GM23338 (cell line): ENCODE data around the gene IFNA10. TPM values are rescaled to one million over a fixed set of nuclear protein-coding genes. Genes with fewer than 3 reads are reported as not detected.
"Not testable (repeated sequence)": the region's sequence is repeated elsewhere in the genome, so short reads cannot be mapped to it uniquely, and the experiment has no call there.

Experiments used
- ATAC-seq: fragments of 200-7000 bp; cut with Tn5 transposase; 3 replicates; pipeline ENCODE4 v1.9.1; 2020
- DNase-seq: peaks from one replicate; pipeline ENCODE4 v3.0.0-alpha.2; 2015; ENCODE audit warnings: low spot score
- H2AFZ ChIP-seq: fragments of 200-600 bp; sonication (generic); 2 replicates; pipeline ENCODE4 v1.8.0; 2016; ENCODE audit warnings: antibody characterized with exemption, mild to moderate bottlenecking, moderate library complexity
- H3F3A ChIP-seq: fragments of 200-600 bp; sonication (generic); replicated peaks from 2 replicates; pipeline ENCODE4 v1.8.0; 2017; ENCODE audit warnings: antibody characterized with exemption, mixed run types, low read depth
- H3K27ac ChIP-seq: fragments of 200-600 bp; sonication (generic); 2 replicates; pipeline ENCODE4 v1.6.1; 2016; ENCODE audit warnings: low read depth
- H3K27me3 ChIP-seq: fragments of 200-600 bp; sonication (generic); 2 replicates; pipeline ENCODE4 v1.8.0; 2016; ENCODE audit warnings: mild to moderate bottlenecking, mixed run types, moderate library complexity; ENCODE audit not compliant: insufficient read depth
- H3K36me3 ChIP-seq: fragments of 200-600 bp; sonication (generic); 2 replicates; pipeline ENCODE4 v1.8.0; 2016; ENCODE audit warnings: mild to moderate bottlenecking; ENCODE audit not compliant: insufficient read depth
- H3K4me1 ChIP-seq: fragments of 200-600 bp; sonication (generic); 2 replicates; pipeline ENCODE4 v1.8.0; 2016; ENCODE audit warnings: mild to moderate bottlenecking, moderate library complexity; ENCODE audit not compliant: insufficient read depth
- H3K4me2 ChIP-seq: fragments of 200-600 bp; sonication (generic); 2 replicates; pipeline ENCODE4 v1.7.1; 2017; ENCODE audit warnings: mixed run types
- H3K4me3 ChIP-seq: fragments of 200-600 bp; sonication (generic); 2 replicates; pipeline ENCODE4 v1.6.1; 2016; ENCODE audit warnings: mixed run types
- H3K79me2 ChIP-seq: fragments of 200-600 bp; sonication (generic); replicated peaks from 2 replicates; pipeline ENCODE4 v1.8.0; 2017; ENCODE audit warnings: mild to moderate bottlenecking; ENCODE audit not compliant: insufficient read depth
- H3K9me2 ChIP-seq: fragments of 200-600 bp; sonication (generic); 2 replicates; pipeline ENCODE4 v1.8.0; 2017; ENCODE audit not compliant: insufficient read depth
- H4K20me1 ChIP-seq: fragments of 200-600 bp; sonication (generic); replicated peaks from 2 replicates; pipeline ENCODE4 v1.8.0; 2017; ENCODE audit warnings: mild to moderate bottlenecking; ENCODE audit not compliant: insufficient read depth
- H3K27ac Mint-ChIP-seq: 2 replicates; pipeline ENCODE4 v1.8.0; 2020; ENCODE audit warnings: inconsistent platforms, mild to moderate bottlenecking, moderate library complexity, mixed read lengths
- H3K27me3 Mint-ChIP-seq: 3 replicates; pipeline ENCODE4 v1.8.0; 2022; ENCODE audit warnings: low read depth, mild to moderate bottlenecking, moderate library complexity, mixed read lengths, inconsistent platforms; ENCODE audit not compliant: insufficient read depth, poor library complexity
- H3K36me3 Mint-ChIP-seq: 3 replicates; pipeline ENCODE4 v1.8.0; 2021; ENCODE audit warnings: low read depth, mild to moderate bottlenecking, inconsistent platforms, moderate library complexity, mixed read lengths
- H3K4me1 Mint-ChIP-seq: 3 replicates; pipeline ENCODE4 v1.8.0; 2020; ENCODE audit warnings: mild to moderate bottlenecking, inconsistent platforms, mixed read lengths
- H3K4me3 Mint-ChIP-seq: 3 replicates; pipeline ENCODE4 v1.8.0; 2021; ENCODE audit warnings: moderate library complexity, mild to moderate bottlenecking, inconsistent platforms, mixed read lengths
- H3K9me3 Mint-ChIP-seq: 3 replicates; pipeline ENCODE4 v1.8.0; 2020; ENCODE audit warnings: moderate library complexity, mild to moderate bottlenecking, inconsistent platforms, mixed read lengths
- CTCF ChIP-seq, 2 experiments: fragments of 200-600 bp in 1 of 2; sonication (generic) in 1 of 2; conservative IDR thresholded peaks; 2 replicates each; pipeline versions ENCODE4 v1.5.1 to v1.6.1; 2016 to 2017; ENCODE audit warnings: antibody characterized with exemption in 2 of 2, low read depth in 2 of 2, mild to moderate bottlenecking in 2 of 2, moderate library complexity in 1 of 2
- STAT1 ChIP-seq: IDR thresholded peaks from one replicate; pipeline ENCODE4 v1.6.1; 2016; ENCODE audit warnings: antibody characterized with exemption; ENCODE audit not compliant: unreplicated experiment
- ZNF331 ChIP-seq: fragments of 250-450 bp; sonication (Bioruptor Pico); IDR thresholded peaks from 2 replicates; pipeline ENCODE4 v1.5.0; 2020; ENCODE audit warnings: low read depth, mild to moderate bottlenecking, moderate library complexity
- polyA plus RNA-seq: library from polyadenylated mRNA; unstranded; fragments of >200 nt; fragmentation: Nextera tagmentation; extraction: Ambion mirVana; gene quantifications from 2 replicates; pipeline ENCODE4 v1.2.1, GENCODE V29; 2016
- total RNA-seq: library from RNA; depleted of rRNA; stranded (reverse); fragments of >200 nt; shearing (Covaris generic); gene quantifications from 2 replicates; pipeline ENCODE4 v1.2.3, GENCODE V29; 2014

The IFNA10 gene
- total and polyA plus RNA-seq, 2 experiments from 2014 or later = not detected

- no peak for TF ChIP-seq CTCF (conservative IDR thresholded peaks at IDR 0.05; ENCODE audit: low read depth in 2 of 2)
- TF ChIP-seq STAT1 = no peak
Observed at GRCh38 chr9:21210311-21210710, 3.4 kb upstream of the IFNA10 start (continued).

GRCh38 chr9:21205204-21205603 is 1.7 kb downstream of the IFNA10 start:
- H3K27ac Mint-ChIP-seq = no peak overlapping the region
- peaks cover 4% of the 10 kb centered on the region; the same call in 2 of the 3 replicates for H3K9me3 Mint-ChIP-seq
- no peak for DNase-seq
- Histone ChIP-seq H3K4me2 (no peak overlapping the region), H3F3A (no peaks in the 10 kb centered on the region), H3K4me1 (no peaks in the 10 kb centered on the region), H3K27me3 (no peaks in the 10 kb centered on the region), H3K27ac (no peak overlapping the region), H3K36me3 (no peaks in the 10 kb centered on the region), H2AFZ (no peak overlapping the region), H4K20me1 (no peaks in the 10 kb centered on the region), H3K9me2 (no peaks in the 10 kb centered on the region), H3K4me3 (no peak overlapping the region), H3K79me2 (no peaks in the 10 kb centered on the region)
- TF ChIP-seq ZNF331 (CRISPR knock-in tag) (no peak), CTCF (conservative IDR thresholded peaks at IDR 0.05; ENCODE audit: low read depth in 2 of 2) (no peak)
- no peak for ATAC-seq
- H3K4me3 Mint-ChIP-seq = no peak overlapping the region
- H3K4me1 Mint-ChIP-seq = no peaks in the 10 kb centered on the region
- no peaks in the 10 kb centered on the region for H3K36me3 Mint-ChIP-seq
- H3K27me3 Mint-ChIP-seq = no peaks in the 10 kb centered on the region

GRCh38 chr9:21202105-21202504 is 4.8 kb downstream of the IFNA10 start, which contains the start of gene IFNA7:
Gene IFNA7 (minus strand): TSS chr9:21202205. CDS start chr9:21202165, 40 bp downstream.
- H3K9me3 Mint-ChIP-seq, H3K4me1 Mint-ChIP-seq, H3K4me3 Mint-ChIP-seq, H3K27me3 Mint-ChIP-seq, H3K4me1 ChIP-seq, H3K4me2 ChIP-seq, H3F3A ChIP-seq, H3K36me3 ChIP-seq, H3K27ac Mint-ChIP-seq, ATAC-seq, H3K9me2 ChIP-seq, H3K4me3 ChIP-seq, H3K79me2 ChIP-seq, DNase-seq, H2AFZ ChIP-seq, H4K20me1 ChIP-seq, H3K27ac ChIP-seq, H3K36me3 Mint-ChIP-seq, H3K27me3 ChIP-seq: not testable (repeated sequence)
